OCI-LY7 (cell line): ENCODE data around the gene SLBP.

Experiments
- CTCF ChIP-seq: fragments of 200-600 bp; sonication (generic); conservative IDR thresholded peaks from 2 replicates; pipeline ENCODE4 v1.5.1; 2014; ENCODE audit warnings: mild to moderate bottlenecking, antibody characterized with exemption, low read length, moderate library complexity, mixed read lengths
- EZH2phosphoT487 ChIP-seq: fragments of 200-600 bp; sonication (generic); IDR thresholded peaks from 2 replicates; pipeline ENCODE4 v1.6.1; 2018; ENCODE audit warnings: low read depth, borderline replicate concordance, mild to moderate bottlenecking, mixed run types, antibody characterized with exemption, low read length, moderate library complexity, mixed read lengths

- TF ChIP-seq CTCF (no peak), EZH2phosphoT487 (no peak)
These were observed 37.3 kb upstream of the SLBP start for GRCh38 chr4:1749370-1749769.
